ENCODE results near the gene FOXO6.

The FOXO6 gene

GRCh38 chr1:41383094-41383852 lies 22.0 kb downstream of the FOXO6 start:
- TF ChIP-seq CTCF (conservative IDR thresholded peaks at IDR 0.05; ENCODE audit: low read depth, low read length), result no peak
- H3K4me3 ChIP-seq (ENCODE audit: low read length), result no peak overlapping the region
- DNase-seq (ENCODE audit: low read depth), result no peak

GRCh38 chr1:41384579-41384978 lies 23.3 kb downstream of the FOXO6 start:
- no peak overlapping the region for H3K4me3 ChIP-seq (ENCODE audit: low read length)
- TF ChIP-seq CTCF (conservative IDR thresholded peaks at IDR 0.05; ENCODE audit: low read depth, low read length), result no peak
- DNase-seq (ENCODE audit: low read depth), result no peak

GRCh38 chr1:41385398-41386195 lies 24.4 kb downstream of the FOXO6 start:
- H3K4me3 ChIP-seq (ENCODE audit: low read length), result no peak overlapping the region
- no peak for TF ChIP-seq CTCF (conservative IDR thresholded peaks at IDR 0.05; ENCODE audit: low read depth, low read length)

GRCh38 chr1:41386196-41386663 lies 25.0 kb downstream of the FOXO6 start:
- H3K4me3 ChIP-seq (ENCODE audit: low read length), result no peak overlapping the region
- no peak for DNase-seq (ENCODE audit: low read depth)
- no peak for TF ChIP-seq CTCF (conservative IDR thresholded peaks at IDR 0.05; ENCODE audit: low read depth, low read length)

More at GRCh38 chr1:41385398-41386195, 24.4 kb downstream of the FOXO6 start:
- no peak for DNase-seq (ENCODE audit: low read depth)

GRCh38 chr1:41387667-41388091 lies 26.4 kb downstream of the FOXO6 start:
- DNase-seq (ENCODE audit: low read depth), result peak; percentile 66
- no peak overlapping the region for H3K4me3 ChIP-seq (ENCODE audit: low read length)
- no peak for TF ChIP-seq CTCF (conservative IDR thresholded peaks at IDR 0.05; ENCODE audit: low read depth, low read length)

GRCh38 chr1:41388510-41388909 lies 27.3 kb downstream of the FOXO6 start:
- TF ChIP-seq CTCF (conservative IDR thresholded peaks at IDR 0.05; ENCODE audit: low read depth, low read length), result no peak
- no peak for DNase-seq (ENCODE audit: low read depth)

More at GRCh38 chr1:41388510-41388909, 27.3 kb downstream of the FOXO6 start:
- H3K4me3 ChIP-seq (ENCODE audit: low read length), result no peak overlapping the region
